ENCODE measurements around the gene PNMA3.
"Not testable (repeated sequence)": the region's sequence is repeated elsewhere in the genome, so short reads cannot be mapped to it uniquely, and the experiment has no call there.

- not testable (repeated sequence) for TF ChIP-seq SPI1, POU2F2, POLR2A, POLR2AphosphoS5, TAF1 (IDR thresholded peaks at IDR 0.05; ENCODE audit: low read depth, low read length)
Measured at GRCh38 chrX:153028487-153028886, 27.8 kb upstream of the PNMA3 start.

Data from GM12891 (cell line).